ENCODE data around the gene DCDC1.
"Not testable (repeated sequence)": the region's sequence is repeated elsewhere in the genome, so short reads cannot be mapped to it uniquely, and the experiment has no call there.

The DCDC1 gene

GRCh38 chr11:30990625-30991296 lies 378.8 kb downstream of the DCDC1 start:
- DNase-seq (ENCODE audit: low read depth), result no peak

GRCh38 chr11:30987819-30988218 lies 381.7 kb downstream of the DCDC1 start:
- DNase-seq (ENCODE audit: low read depth), result no peak

GRCh38 chr11:30985536-30985935 lies 384.0 kb downstream of the DCDC1 start:
- no peak for DNase-seq (ENCODE audit: low read depth)

- no peak for DNase-seq (ENCODE audit: low read depth)
Measured at GRCh38 chr11:30984827-30985226, 384.7 kb downstream of the DCDC1 start.

- DNase-seq (ENCODE audit: low read depth), result no peak
Measured at GRCh38 chr11:30984442-30984816, 385.1 kb downstream of the DCDC1 start.

GRCh38 chr11:30983776-30984441 lies 385.6 kb downstream of the DCDC1 start:
- DNase-seq (ENCODE audit: low read depth), result no peak

GRCh38 chr11:30983143-30983542 lies 386.4 kb downstream of the DCDC1 start:
- no peak for DNase-seq (ENCODE audit: low read depth)

GRCh38 chr11:30967579-30967978 lies 402.0 kb downstream of the DCDC1 start:
- DNase-seq (ENCODE audit: low read depth), result no peak

GRCh38 chr11:30960387-30960992 lies 409.0 kb downstream of the DCDC1 start:
- DNase-seq (ENCODE audit: low read depth), result no peak

- no peak for DNase-seq (ENCODE audit: low read depth)
Measured at GRCh38 chr11:30956751-30957150, 412.8 kb downstream of the DCDC1 start.

- DNase-seq (ENCODE audit: low read depth), result no peak
Measured at GRCh38 chr11:30949838-30950237, 419.7 kb downstream of the DCDC1 start.

GRCh38 chr11:30947715-30948114 lies 421.8 kb downstream of the DCDC1 start:
- not testable (repeated sequence) for DNase-seq (ENCODE audit: low read depth)

GRCh38 chr11:30938810-30939209 lies 430.7 kb downstream of the DCDC1 start:
- DNase-seq (ENCODE audit: low read depth), result no peak

- DNase-seq (ENCODE audit: low read depth), result no peak
Measured at GRCh38 chr11:30938171-30938570, 431.4 kb downstream of the DCDC1 start.

GRCh38 chr11:30936491-30936890 lies 433.0 kb downstream of the DCDC1 start:
- DNase-seq (ENCODE audit: low read depth), result no peak

- DNase-seq (ENCODE audit: low read depth), result no peak
Measured at GRCh38 chr11:30935861-30936260, 433.7 kb downstream of the DCDC1 start.

GRCh38 chr11:30926130-30926529 lies 443.4 kb downstream of the DCDC1 start:
- DNase-seq (ENCODE audit: low read depth), result no peak

GRCh38 chr11:30921811-30922210 lies 447.7 kb downstream of the DCDC1 start:
- DNase-seq (ENCODE audit: low read depth), result no peak

- no peak for DNase-seq (ENCODE audit: low read depth)
Measured at GRCh38 chr11:30919389-30920152, 450.0 kb downstream of the DCDC1 start.

- DNase-seq (ENCODE audit: low read depth), result no peak
Measured at GRCh38 chr11:30917859-30918478, 451.6 kb downstream of the DCDC1 start.

GRCh38 chr11:30917266-30917665 lies 452.3 kb downstream of the DCDC1 start:
- DNase-seq (ENCODE audit: low read depth), result no peak

- no peak for DNase-seq (ENCODE audit: low read depth)
Measured at GRCh38 chr11:30916764-30917163, 452.8 kb downstream of the DCDC1 start.

Data from CMK (cell line).